Muscle of leg (tissue), 11 donors: ENCODE data around the gene LRP10. TPM values are rescaled to one million over a fixed set of nuclear protein-coding genes. Genes with fewer than 3 reads are reported as not detected.

ENCODE experiments used
- DNase-seq: peaks from one replicate; pipeline ENCODE4 v3.0.0; 2013
- H3K27ac ChIP-seq: one replicate; pipeline ENCODE4 v1.5.1; 2013; ENCODE audit warnings: mild to moderate bottlenecking, low read length, control low read depth
- H3K27me3 ChIP-seq: one replicate; pipeline ENCODE4 v1.6.1; 2013; ENCODE audit warnings: low read length; ENCODE audit not compliant: control insufficient read depth, insufficient read depth
- H3K36me3 ChIP-seq: one replicate; pipeline ENCODE4 v1.6.1; 2013; ENCODE audit warnings: low read length; ENCODE audit not compliant: control insufficient read depth, insufficient read depth
- H3K4me1 ChIP-seq: one replicate; pipeline ENCODE4 v1.6.1; 2013; ENCODE audit warnings: low read length; ENCODE audit not compliant: control insufficient read depth, insufficient read depth
- H3K4me3 ChIP-seq: one replicate; pipeline ENCODE4 v1.5.1; 2013; ENCODE audit warnings: low read length, control low read depth
- H3K9me3 ChIP-seq: replicated peaks from 2 replicates; pipeline ENCODE4 v1.6.1; 2013; ENCODE audit warnings: low read depth, low read length; ENCODE audit not compliant: control insufficient read depth
- WGBS: methylation state at CpG from one replicate; pipeline ENCODE4 v1.1.5; 2013; ENCODE audit warnings: missing lambda C conversion rate; ENCODE audit not compliant: insufficient coverage; 5-methylcytosine and 5-hydroxymethylcytosine counted together
- polyA plus RNA-seq, 8 donors: library from polyadenylated mRNA; unstranded; fragments of 120-200 nt; gene quantifications; one replicate each; pipeline versions ENCODE4 v1.2.1 to v1.2.3, GENCODE V29; 2013; ENCODE audit warnings: inconsistent platforms in 1 of 8, low replicate concordance in 1 of 8; ENCODE audit not compliant: insufficient read length in 8 of 8, insufficient read depth in 1 of 8
- total RNA-seq: library from RNA; stranded (reverse); fragments of 120-200 nt; gene quantifications from one replicate; pipeline ENCODE4 v1.2.4, GENCODE V29; 2013

Gene LRP10
- total and polyA plus RNA-seq, 9 donors = 14.5 to 49.9 (median 47.1) TPM

DNA sequence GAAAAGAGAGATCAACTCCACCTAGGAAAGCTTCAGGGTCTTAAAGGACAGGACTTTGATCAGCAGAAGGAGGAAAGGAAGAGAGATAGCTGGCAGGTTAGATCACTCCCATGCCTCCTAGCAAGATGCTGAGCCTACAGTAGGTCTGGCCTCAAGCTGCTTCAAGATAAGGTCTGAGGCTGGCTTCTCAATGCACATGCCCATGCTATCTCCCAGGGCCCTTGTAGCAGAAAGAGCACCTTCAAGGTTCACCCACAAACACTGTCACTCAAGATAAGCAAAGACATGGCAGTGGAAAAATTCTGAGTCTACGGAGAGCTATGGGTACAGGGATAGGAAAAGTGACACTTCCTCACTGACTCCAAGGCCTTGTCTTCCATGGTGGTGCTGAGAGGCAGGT, 25.8 kb downstream of the LRP10 start:
- peaks cover 39% of the 10 kb centered on the region for H3K36me3 ChIP-seq
- no peak for DNase-seq
- H3K27ac ChIP-seq = no peak overlapping the region
- no peaks in the 10 kb centered on the region for H3K27me3 ChIP-seq
- H3K4me3 ChIP-seq = no peak overlapping the region
- no CpG with 5 or more reads among the region's 1 CpG for WGBS
- H3K4me1 ChIP-seq = no peaks in the 10 kb centered on the region
- H3K9me3 ChIP-seq = no peaks in the 10 kb centered on the region

- Histone ChIP-seq H3K27me3 (no peaks in the 10 kb centered on the region), H3K27ac (no peak overlapping the region), H3K36me3 (peaks cover 48% of the 10 kb centered on the region), H3K9me3 (no peaks in the 10 kb centered on the region), H3K4me3 (no peak overlapping the region), H3K4me1 (no peaks in the 10 kb centered on the region)
- no peak for DNase-seq
- 89% methylated on average over 1 of the region's 8 CpGs for WGBS
Observed at GRCh38 chr14:22898302-22899090, 27.0 kb downstream of the LRP10 start.

- no peaks in the 10 kb centered on the region for H3K4me1 ChIP-seq
- no peaks in the 10 kb centered on the region for H3K9me3 ChIP-seq
- DNase-seq = peak; percentile 81
- H3K27me3 ChIP-seq = no peaks in the 10 kb centered on the region
- H3K27ac ChIP-seq = no peak overlapping the region
- WGBS = no CpG with 5 or more reads among the region's 3 CpGs
- H3K4me3 ChIP-seq = no peak overlapping the region
- H3K36me3 ChIP-seq = peaks cover 65% of the 10 kb centered on the region
Observed at GRCh38 chr14:22900081-22900799, 28.7 kb downstream of the LRP10 start.

DNA sequence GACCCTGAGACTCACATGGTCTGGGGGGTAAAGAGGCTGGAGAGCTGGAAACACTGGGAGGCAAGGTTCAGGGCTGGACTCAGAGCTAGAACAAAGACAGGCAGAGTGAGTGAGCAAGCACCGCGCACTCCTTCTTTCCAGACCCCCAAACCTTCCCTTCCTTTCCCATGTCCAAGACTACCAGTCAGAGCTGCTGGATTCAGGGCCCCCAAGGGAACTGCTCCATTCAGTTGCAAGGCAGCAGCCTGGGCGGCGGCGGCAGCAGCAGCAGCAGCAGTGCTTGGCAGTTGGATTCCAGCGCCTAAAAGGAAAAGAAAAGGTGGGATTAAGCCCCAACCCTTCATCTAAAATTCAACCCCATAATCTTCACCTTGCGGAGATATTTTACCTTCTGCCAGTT, 30.3 kb downstream of the LRP10 start:
- DNase-seq = no peak
- H3K27ac ChIP-seq = no peak overlapping the region
- H3K27me3 ChIP-seq = no peaks in the 10 kb centered on the region
- WGBS = 92% methylated on average over 2 of the region's 7 CpGs
- no peaks in the 10 kb centered on the region for H3K9me3 ChIP-seq
- no peak overlapping the region for H3K4me3 ChIP-seq
- no peaks in the 10 kb centered on the region for H3K4me1 ChIP-seq
- peaks cover 80% of the 10 kb centered on the region for H3K36me3 ChIP-seq

GRCh38 chr14:22903742-22904087, 32.2 kb downstream of the LRP10 start:
- H3K9me3 ChIP-seq = no peaks in the 10 kb centered on the region
- WGBS = 100% methylated on average over 1 of the region's 2 CpGs

GRCh38 chr14:22905627-22906026, 34.1 kb downstream of the LRP10 start:
- DNase-seq = no peak
- 88% methylated on average over 4 of the region's 4 CpGs for WGBS
- H3K4me1 ChIP-seq = no peaks in the 10 kb centered on the region
- no peak overlapping the region for H3K27ac ChIP-seq
- no peaks in the 10 kb centered on the region for H3K27me3 ChIP-seq
- H3K36me3 ChIP-seq = peaks cover 84% of the 10 kb centered on the region
- no peaks in the 10 kb centered on the region for H3K9me3 ChIP-seq
- H3K4me3 ChIP-seq = no peak overlapping the region

More at GRCh38 chr14:22903742-22904087, 32.2 kb downstream of the LRP10 start:
- Histone ChIP-seq H3K27me3 (no peaks in the 10 kb centered on the region), H3K27ac (no peak overlapping the region), H3K4me3 (no peak overlapping the region), H3K36me3 (peaks cover 86% of the 10 kb centered on the region), H3K4me1 (no peaks in the 10 kb centered on the region)
- DNase-seq = no peak

DNA sequence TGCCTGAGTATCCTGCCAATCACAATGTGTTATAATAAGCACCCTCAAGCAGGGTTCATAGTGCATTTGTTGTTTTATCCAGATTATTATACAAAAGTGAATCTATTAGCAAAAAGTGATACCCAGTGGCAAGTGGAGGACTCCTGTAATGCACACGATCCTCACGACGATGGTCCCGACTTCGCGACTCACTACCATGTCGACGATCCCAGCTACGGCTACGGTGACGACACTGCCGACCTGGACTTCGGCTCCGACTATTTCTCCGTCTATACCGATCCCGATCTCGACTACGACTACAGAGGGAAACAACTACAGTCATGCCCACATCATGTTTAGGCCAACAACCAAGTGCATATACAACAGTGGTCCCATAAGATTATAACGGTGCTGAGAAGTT, 34.5 kb downstream of the LRP10 start:
- peaks cover 81% of the 10 kb centered on the region for H3K36me3 ChIP-seq
- no peaks in the 10 kb centered on the region for H3K9me3 ChIP-seq
- 97% methylated on average over 19 of the region's 20 CpGs for WGBS
- no peak overlapping the region for H3K27ac ChIP-seq
- H3K4me1 ChIP-seq = no peaks in the 10 kb centered on the region
- H3K27me3 ChIP-seq = no peaks in the 10 kb centered on the region
- DNase-seq = no peak
- H3K4me3 ChIP-seq = no peak overlapping the region

GRCh38 chr14:22907429-22907828, 35.9 kb downstream of the LRP10 start:
- Histone ChIP-seq H3K27ac (no peak overlapping the region), H3K27me3 (no peaks in the 10 kb centered on the region), H3K9me3 (no peaks in the 10 kb centered on the region), H3K4me1 (no peaks in the 10 kb centered on the region), H3K4me3 (no peak overlapping the region), H3K36me3 (peaks cover 67% of the 10 kb centered on the region)
- no CpG with 5 or more reads among the region's 3 CpGs for WGBS
- DNase-seq = no peak

DNA sequence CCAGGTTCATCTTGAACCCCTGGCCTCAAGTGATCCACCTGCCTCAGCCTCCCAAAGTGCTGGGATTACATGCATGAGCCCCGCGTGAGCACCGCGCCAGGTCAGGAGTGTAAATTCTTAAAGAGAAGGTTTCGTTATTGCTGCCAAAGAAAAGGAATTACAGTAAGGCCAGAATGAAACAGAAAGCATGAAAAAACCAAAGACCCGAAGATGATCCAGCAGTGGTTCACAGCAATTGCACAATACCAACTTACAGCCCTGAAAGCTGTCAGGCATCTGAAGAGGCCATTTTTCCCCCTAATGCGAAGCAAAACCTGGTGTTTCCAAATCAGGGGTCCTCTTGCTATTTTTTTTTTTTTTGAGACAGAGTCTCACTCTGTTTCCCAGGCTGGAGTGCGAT, 37.1 kb downstream of the LRP10 start:
- Histone ChIP-seq H3K27ac (no peak overlapping the region), H3K4me3 (no peak overlapping the region), H3K4me1 (no peaks in the 10 kb centered on the region), H3K27me3 (no peaks in the 10 kb centered on the region), H3K9me3 (no peaks in the 10 kb centered on the region), H3K36me3 (peaks cover 58% of the 10 kb centered on the region)
- DNase-seq = no peak
- WGBS = 89% methylated on average over 7 of the region's 8 CpGs

DNA sequence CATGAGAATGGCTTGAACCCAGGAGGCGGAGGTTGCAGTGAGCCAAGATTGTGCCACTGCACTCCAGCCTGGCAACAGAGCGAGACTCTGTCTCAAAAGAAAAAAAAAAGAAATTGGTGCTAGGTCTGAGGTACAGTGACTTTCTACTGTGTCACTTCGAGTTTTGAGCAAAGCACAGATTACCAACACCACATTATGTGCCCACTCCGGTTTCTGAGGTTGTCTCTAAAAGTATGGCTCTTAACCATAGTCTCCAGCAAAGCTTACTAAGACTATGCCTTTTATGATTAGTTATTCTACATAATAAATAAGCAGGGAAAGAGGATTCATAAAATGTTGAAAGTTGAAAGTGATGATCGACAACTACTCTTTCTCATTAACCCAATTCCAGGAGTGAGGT, 39.4 kb downstream of the LRP10 start:
- Histone ChIP-seq H3K27ac (no peak overlapping the region), H3K4me3 (no peak overlapping the region), H3K27me3 (no peaks in the 10 kb centered on the region), H3K36me3 (peaks cover 38% of the 10 kb centered on the region), H3K9me3 (no peaks in the 10 kb centered on the region), H3K4me1 (no peaks in the 10 kb centered on the region)
- no CpG with 5 or more reads among the region's 5 CpGs for WGBS
- no peak for DNase-seq
